GM12875 (cell line): ENCODE results near the gene FZD4.

Experiments
- H3K4me3 ChIP-seq: one replicate; pipeline ENCODE4 v1.5.1; 2011; ENCODE audit warnings: low read depth, low read length, control low read depth
- CTCF ChIP-seq: IDR thresholded peaks from 2 replicates; pipeline ENCODE4 v1.5.1; 2011; ENCODE audit warnings: low read depth, mild to moderate bottlenecking, control low read depth, inconsistent platforms, low read length, moderate library complexity, borderline replicate concordance; ENCODE audit not compliant: insufficient read depth

FZD4 gene

DNA sequence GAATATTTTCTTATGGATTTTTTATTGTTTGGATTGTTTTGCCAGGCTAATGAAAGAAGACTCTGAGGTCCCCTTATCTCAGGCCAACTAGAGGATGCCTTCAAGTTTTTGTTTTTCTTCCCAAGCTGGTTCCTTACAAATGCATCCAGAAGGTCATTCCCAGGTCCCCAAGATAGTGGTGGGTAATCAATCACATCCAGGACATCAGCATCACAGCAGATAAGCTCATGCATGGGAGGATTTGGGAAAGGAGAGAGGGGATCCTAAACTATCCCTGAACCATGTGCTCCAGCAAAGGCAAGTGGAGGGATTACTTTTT lies 20.7 kb downstream of the FZD4 start:
- TF ChIP-seq CTCF, result no peak
- H3K4me3 ChIP-seq, result no peak overlapping the region

DNA sequence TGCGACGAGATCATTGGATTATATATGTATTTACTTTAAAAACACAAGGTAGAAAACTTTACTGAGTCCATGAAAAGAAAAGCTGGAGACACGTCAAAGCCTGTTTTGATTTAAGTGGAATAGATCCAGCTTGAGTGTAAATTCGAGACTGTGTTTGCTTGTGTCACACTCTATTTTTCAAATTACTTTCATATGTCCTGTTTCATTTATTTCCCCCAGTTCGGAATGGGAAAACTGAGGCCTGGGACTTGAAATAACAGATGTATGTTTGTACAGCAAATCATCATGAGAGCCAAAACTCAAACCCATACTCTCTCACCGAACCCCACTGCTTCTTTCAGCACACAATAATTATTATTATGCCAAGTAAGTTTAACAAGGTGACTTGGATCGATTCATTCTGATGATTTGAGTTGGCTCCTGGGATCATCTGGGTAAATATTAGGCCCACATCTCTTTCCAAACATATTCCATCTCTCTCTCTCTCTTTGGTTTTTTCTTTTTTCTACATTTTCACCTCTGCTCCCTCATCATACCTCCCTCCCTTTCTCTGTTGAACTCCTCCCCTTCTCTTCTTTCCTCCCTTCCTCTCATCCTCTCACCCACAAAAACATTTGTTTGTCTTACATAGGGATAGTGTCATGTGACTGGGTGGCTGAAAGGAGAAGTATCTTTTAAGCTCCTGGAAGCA lies 21.2 kb downstream of the FZD4 start:
- H3K4me3 ChIP-seq, result no peak overlapping the region
- no peak for TF ChIP-seq CTCF

DNA sequence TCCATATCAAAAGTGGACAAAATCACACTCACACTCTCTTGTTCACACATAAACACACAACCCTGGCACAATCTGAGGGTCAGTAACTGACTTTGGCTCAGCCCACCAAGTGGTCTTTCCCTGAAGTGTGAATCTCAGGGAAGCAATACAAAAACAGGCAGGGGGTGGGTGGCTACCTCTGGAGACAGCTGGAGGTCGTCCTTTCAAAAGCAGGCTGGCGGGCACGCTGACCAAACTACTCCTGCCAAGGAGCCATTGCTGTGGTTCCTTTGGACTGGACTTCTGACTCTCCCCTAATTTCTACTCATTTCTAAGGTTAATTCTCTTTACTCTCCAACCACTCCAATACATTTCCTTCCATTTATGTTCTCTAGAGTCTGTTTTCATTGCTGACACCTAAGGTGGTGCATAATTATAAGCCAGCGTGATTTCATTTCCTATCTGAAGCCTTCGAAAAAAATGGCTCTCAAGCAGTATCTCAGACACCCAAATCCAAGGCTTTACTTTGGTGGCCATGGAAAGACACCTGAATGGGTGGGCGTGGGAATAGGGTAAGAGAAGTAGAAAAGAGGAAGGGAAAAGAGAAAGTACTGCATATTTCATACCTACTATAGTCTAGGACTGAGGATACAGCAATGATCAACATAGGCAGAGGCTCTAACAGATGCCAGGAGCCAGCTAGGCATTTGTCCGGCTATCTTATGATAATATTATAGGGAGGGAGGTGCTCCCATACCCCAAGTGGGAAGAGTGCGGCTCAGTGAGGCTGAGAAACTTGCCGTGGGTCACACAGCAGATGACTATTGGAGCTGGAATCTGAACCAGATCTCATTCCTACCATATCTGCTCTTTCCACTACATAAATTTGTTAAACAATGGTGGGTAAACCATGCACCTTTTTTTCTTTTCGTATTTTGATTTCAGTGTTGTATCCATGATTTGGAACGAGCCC lies 22.0 kb downstream of the FZD4 start:
- TF ChIP-seq CTCF, result no peak
- no peak overlapping the region for H3K4me3 ChIP-seq

- H3K4me3 ChIP-seq, result no peak overlapping the region
- no peak for TF ChIP-seq CTCF
Measured at GRCh38 chr11:86932259-86932585, 23.0 kb downstream of the FZD4 start.

DNA sequence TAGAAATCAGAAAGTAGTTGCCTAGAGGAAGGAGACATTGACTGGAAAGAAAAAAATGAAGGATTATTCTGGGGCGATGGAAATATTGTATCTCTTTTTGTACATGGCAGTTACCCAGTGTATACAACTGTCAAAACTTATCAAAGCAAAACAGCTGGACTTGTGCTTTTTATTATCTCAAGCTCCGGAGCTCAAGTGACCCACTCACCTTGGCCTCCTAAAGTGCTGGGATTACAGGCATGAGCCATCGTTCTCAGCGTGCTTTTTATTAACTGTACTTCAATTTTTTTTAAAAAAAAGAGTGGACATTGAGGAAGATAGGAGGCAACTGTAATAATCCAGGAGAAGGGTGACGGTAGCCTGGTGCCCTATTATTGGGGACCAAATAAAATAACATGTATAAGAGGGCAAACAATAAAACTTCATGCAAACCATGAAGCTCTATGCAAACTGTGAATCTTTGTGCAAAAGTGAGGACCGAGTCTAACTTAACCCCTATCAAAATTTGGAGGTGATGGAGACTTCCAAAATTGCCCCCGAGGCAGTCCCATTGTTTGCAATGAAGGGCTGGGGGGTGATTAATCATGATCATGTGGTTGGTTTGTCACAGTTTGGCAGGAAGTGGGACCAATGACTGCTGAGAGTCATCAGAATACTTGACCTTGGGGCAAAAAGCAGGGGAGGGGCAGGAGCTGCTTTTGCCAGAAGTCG lies 23.5 kb downstream of the FZD4 start:
- no peak for TF ChIP-seq CTCF
- no peak overlapping the region for H3K4me3 ChIP-seq

- H3K4me3 ChIP-seq, result no peak overlapping the region
- TF ChIP-seq CTCF, result no peak
Measured at GRCh38 chr11:86930957-86931547, 24.1 kb downstream of the FZD4 start.
